Endothelial cell of umbilical vein (primary cell): ENCODE results near the gene BHLHE23.

Experiments
- CTCF ChIP-seq, 2 donors: IDR thresholded peaks; 1 replicate in 1 of 2; 2 replicates in 1 of 2; pipeline ENCODE4 v1.5.1; 2011; ENCODE audit warnings: low read length in 2 of 2, mild to moderate bottlenecking in 2 of 2, moderate library complexity in 2 of 2, control low read depth in 1 of 2, inconsistent platforms in 1 of 2, low read depth in 1 of 2; ENCODE audit not compliant: insufficient read depth in 1 of 2; ENCODE audit errors: extremely low read depth in 1 of 2
- GATA2 ChIP-seq: IDR thresholded peaks from 2 replicates; pipeline ENCODE4 v1.7.0; 2011; ENCODE audit warnings: low read depth, mild to moderate bottlenecking, moderate library complexity, mixed read lengths, low read length; ENCODE audit not compliant: insufficient read length, insufficient read depth
- POLR2A ChIP-seq: IDR thresholded peaks from 2 replicates; pipeline ENCODE4 v1.6.1; 2012; ENCODE audit warnings: low read depth, mild to moderate bottlenecking, control low read depth, low read length

DNA sequence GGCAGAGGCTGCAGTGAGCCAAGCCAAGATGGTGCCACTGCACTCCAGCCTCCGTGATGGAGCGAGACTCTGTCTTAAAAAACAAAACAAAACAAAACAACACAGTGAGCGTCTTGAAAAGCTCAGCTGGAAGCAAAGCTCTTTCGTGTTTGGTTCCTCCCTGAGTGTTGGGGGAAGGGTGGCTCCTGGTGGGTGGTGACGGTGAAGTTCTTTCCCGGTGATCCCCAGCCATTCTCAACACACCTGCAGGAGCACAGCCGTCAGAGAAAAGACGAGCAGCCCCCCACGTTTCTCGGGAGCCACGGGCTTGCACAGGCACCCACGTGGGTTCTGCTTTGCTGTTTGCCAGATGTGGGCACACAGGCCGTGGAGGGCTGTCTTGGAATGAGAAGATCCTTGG is 3.2 kb downstream of the BHLHE23 start:
- TF ChIP-seq CTCF (IDR thresholded peaks at IDR 0.05; ENCODE audit: extremely low read depth in 1 of 2, insufficient read depth in 1 of 2, low read depth in 1 of 2, low read length in 2 of 2) = no peak
- no peak for TF ChIP-seq POLR2A
- no peak for TF ChIP-seq GATA2
